HG02885 (cell line): ENCODE data around the gene SULF2.

ENCODE experiments used
- ATAC-seq: cut with Tn5 transposase; IDR thresholded peaks from one replicate; pipeline ENCODE4 v1.9.1; 2021; ENCODE audit warnings: mild to moderate bottlenecking; ENCODE audit not compliant: unreplicated experiment, poor library complexity

The SULF2 gene

DNA sequence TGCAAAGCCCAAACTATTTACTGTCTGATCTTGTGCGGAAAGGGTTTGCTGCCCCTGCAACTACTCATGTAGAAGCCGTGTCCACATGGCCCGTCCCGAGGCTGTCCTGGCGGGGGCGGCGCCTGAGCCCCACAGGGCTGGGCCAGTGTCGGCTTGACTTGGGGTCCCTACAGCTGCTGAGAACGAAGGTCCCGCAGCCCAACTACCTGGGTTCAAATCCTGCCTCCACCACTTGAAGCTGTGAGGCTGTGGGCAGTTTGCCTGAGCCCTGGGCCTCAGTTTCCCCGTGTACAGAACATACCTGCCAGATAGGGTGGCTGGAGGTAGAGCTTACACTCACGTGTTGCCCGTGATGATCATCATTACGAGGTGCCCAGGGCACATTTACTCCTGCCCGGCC, 111.1 kb downstream of the SULF2 start:
- ATAC-seq: no peak

GRCh38 chr20:47673671-47673955, 111.7 kb downstream of the SULF2 start:
- ATAC-seq: no peak

DNA sequence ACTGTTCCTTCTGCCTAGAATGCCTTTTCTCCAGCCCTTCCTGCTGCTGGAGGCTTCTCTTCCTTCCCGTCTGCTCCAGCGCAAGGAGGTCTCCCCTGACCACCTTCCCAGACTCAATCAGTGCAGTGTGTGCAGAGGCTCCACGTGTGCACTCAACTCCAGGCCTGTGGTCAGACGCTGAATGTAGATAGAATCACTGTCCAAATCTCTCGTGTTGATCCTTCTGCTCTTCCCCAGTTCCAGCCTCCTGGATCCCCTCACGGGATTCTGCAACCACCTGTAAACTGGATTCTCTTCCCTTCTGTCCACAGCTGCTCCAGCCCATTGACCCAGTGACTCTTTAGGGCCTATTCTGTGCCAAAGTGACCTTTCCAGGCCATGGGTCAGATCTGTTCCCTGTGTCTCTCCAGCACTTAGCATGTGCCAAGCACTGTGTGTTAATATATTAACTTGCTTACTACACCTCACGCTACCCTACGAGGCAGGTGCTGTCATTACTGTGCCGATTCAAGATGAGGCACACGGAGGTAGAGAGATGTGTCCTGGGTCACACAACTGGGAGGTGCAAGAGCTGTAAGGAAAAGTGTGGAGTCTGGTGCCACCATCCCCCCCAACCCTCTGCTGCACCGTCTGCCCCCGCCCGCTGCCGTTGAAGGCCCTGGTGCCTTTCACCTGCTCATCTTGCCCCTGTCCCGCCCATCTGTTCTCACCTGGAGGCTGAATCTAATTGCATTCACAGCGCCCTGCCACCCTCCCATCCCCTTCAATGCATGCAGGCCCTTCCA, 112.2 kb downstream of the SULF2 start:
- no peak for ATAC-seq

GRCh38 chr20:47672166-47672565, 113.1 kb downstream of the SULF2 start:
- no peak for ATAC-seq

GRCh38 chr20:47670913-47671312, 114.4 kb downstream of the SULF2 start:
- ATAC-seq: no peak

DNA sequence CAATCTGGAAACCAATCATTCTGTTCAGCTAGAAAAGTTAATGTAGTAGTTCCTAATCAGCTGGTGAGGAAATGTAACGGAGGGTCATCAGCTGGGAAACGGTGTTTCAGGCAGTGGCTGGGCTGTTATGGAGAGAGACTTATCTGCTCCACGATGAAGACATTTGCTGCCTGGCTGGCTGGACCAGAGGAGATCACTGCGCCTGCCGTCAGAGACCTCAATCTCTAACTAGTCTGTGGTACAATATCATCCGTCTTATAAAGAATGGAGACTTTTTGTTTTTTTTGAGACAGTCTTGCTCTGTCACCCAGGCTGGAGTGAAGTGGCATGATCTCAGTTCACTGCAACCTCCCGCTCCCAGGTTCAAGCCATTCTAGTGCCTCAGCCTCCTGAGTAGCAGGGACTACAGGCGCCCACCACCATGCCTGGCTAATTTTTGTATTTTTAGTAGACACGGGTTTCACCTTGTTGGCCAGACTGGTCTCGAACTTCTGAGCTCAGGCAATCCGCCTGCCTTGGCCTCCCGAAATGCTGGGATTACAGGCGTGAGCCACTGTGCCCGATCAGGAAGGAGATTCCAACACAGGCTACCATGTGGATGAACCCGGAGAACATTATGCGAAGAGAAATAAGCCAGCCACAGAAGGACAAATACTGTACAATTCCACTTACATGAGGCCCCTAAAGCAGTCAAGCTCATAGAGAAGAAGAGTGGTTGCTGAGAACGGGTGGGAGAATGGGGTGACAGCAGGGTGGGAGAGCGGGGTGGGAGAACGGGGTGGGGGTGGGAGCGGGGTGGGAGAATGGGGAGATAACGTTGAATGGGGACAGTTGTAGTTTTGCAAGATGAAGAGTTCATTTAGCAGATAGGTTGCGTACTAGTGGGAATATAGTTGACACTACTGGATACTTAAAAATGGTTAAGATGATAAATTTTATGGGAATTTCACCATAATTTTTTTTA, 115.1 kb downstream of the SULF2 start:
- no peak for ATAC-seq

GRCh38 chr20:47669489-47669888, 115.8 kb downstream of the SULF2 start:
- ATAC-seq: no peak

DNA sequence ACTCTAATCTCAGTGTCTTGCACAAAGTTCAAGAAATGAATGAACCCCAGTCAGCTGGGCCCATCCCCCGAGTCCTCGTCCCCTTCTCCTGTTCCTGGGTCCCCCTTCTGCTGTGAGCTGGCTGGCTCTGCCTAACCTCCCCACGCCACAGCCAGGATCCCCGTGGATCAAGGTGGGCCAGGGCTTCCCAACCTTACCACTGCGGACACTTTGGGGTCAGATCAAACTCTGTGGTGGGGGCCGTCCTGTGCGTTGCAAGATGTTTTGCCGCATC, 116.2 kb downstream of the SULF2 start:
- no peak for ATAC-seq

- no peak for ATAC-seq
Measured at GRCh38 chr20:47668313-47669151, 116.7 kb downstream of the SULF2 start.

DNA sequence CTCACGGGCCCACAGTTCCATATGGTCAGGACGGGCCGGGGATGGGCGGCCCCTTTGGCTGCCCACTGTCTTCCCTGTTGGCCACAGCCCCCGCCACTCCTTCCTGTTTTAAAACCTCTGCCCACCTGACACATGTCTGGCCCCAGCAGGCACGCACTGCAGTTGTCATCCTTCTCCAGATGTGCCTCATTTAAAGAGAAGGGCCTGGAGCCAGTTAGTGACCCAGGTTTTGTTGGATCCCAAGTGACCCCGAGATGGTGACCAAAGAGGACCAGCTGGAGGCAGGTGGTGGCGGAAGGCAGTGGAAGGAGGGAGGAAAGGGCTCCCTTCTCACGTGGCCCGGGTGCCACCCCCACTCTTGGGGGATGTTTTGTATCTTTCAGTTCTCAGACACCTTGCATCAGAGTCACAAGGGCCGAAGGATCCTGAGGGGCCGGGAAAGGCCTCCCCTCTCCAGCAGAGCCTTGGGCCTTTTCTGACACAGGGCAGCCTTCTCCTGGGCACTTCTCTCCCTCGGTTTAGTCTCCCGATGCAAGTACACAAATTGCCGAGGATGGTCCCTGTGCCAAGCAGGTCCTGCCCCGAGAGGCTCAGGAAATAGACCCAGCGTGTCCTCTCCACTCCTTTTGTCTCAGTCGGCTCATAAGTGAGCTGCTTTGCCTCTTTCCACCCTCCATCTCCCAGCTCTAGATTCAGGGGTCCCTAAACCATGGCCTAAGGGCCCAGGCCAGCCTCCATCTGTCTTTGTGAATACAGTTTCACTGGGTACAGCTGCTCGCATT, 117.6 kb downstream of the SULF2 start:
- no peak for ATAC-seq

DNA sequence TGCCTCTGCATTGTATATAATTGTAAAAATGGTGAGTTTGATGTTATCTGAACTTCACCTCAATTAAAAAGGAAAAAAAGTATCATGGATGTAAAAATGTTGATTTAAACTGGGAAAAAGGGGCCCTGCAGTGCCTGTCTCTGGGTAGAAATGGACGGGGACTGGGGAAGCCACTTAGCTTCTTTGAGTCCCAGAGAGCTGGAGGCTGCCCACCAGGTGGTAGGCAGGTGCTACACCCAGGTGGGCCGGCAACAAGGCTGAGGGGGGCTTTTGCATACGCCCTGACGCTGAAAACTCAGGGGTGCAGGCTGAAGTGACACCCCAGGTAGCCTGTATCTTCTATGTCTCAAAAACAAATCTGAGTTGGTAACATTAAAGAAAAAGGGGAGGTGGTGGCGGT, 118.2 kb downstream of the SULF2 start:
- no peak for ATAC-seq

DNA sequence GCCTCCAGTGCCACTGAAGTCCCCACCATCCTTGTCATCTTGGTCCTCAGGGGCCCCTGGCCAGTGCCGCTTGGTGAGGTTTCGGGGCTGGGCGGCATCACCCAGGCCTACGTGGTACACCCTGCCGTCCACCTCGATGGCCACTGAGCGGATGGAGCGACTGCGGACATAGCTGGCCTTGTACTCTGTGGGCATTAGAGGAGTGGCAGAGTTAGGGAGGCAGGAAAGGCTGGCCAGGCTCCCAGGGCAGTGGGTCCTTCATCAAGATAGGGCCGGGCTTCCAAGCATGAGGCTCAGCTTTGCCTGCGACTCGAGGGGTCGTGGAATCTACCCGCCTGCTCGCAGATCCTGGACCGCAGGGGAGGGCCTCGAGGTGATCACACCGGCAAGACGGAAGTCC, 119.0 kb downstream of the SULF2 start:
- no peak for ATAC-seq

DNA sequence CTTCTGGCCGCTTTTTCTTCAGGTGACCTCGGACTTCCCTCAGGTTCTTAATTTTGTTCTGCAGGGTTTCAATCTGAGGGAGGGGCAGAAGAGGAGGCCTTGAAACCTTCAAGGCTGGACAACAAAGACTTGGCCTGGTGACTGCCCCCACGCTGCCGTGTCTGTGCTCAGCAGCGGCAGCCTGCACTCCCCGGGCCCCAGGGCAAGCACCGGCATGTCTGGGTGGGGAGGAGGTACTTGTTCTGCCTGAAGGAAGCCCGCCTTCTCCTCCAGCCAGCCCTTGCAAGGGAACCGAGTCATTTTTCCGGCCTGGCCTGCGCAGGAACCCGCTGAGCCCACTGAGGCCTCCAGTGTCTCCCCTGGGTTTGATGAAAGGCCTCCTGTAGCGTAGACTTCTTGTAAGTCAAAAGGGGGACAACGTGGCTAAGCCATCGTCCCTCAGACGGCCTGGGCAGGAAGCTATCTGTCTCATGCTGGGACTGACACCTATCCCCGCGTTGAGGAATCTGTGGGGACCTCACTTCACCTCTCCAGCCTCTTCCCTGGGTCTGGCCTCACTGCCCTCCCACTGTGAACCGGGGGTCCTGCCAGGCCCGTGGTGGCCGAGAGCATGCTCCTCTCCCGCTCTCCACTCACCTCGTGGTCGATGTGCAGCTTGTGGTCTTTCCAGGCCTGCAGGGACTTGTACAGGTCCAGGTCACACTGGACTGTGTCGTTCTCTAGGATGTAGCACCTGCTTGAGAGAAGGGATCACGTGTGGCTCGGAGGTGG, 119.9 kb downstream of the SULF2 start:
- no peak for ATAC-seq

DNA sequence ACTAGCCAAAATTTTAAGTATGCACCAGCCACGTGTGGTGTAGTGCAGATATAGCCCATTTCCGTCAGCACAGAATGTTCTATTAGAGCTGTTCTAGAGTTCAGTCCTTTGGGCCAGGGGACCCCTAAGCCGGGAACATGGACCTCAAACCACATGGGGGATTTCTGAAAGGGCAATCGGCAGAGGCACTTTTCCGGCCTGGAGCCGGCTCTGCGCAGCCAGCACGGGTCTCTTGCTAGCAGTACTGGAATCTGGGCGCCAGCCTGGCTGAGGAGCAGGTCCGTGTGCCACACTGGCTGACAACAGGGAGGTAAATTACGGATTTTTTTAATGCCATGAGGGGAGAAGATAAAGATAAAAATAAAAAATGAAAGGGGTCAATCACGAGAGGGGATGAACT, 120.5 kb downstream of the SULF2 start:
- ATAC-seq: no peak

GRCh38 chr20:47664068-47664437, 121.2 kb downstream of the SULF2 start:
- no peak for ATAC-seq

DNA sequence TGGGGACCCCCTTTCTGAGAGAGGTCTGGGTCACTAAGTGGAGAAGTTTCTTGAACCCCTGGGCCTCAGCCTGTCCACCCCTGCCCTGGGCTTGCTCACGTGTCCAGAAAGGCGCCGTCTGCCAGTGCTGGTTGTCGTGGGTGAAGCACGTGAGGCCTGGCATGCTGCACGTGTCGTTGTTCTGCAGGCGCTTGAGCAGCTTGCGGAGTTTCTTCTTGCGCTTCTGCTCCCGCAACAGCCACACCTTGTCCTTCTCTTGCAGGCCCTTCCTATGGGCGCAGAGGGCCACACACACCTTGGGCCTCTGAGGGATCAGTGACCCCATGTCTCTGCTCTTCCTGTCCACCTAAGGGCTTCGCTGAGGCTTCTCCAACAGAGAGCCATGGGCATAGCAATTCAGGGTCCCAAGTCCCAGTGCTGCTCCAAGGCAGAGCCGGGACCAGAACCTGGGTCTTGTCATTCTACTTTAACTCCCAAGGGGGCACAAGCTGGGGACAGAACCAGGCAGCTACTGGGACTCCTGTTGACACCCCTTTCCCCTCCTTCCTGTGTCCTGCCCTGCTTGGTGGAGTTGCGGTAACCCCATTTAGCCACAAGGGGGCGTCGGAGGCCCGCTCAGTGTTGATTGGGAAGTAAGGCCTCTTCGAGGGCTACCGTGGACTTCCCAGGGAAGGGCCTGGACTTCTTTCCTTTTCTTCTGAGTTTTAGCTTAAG, 121.8 kb downstream of the SULF2 start:
- ATAC-seq: no peak

DNA sequence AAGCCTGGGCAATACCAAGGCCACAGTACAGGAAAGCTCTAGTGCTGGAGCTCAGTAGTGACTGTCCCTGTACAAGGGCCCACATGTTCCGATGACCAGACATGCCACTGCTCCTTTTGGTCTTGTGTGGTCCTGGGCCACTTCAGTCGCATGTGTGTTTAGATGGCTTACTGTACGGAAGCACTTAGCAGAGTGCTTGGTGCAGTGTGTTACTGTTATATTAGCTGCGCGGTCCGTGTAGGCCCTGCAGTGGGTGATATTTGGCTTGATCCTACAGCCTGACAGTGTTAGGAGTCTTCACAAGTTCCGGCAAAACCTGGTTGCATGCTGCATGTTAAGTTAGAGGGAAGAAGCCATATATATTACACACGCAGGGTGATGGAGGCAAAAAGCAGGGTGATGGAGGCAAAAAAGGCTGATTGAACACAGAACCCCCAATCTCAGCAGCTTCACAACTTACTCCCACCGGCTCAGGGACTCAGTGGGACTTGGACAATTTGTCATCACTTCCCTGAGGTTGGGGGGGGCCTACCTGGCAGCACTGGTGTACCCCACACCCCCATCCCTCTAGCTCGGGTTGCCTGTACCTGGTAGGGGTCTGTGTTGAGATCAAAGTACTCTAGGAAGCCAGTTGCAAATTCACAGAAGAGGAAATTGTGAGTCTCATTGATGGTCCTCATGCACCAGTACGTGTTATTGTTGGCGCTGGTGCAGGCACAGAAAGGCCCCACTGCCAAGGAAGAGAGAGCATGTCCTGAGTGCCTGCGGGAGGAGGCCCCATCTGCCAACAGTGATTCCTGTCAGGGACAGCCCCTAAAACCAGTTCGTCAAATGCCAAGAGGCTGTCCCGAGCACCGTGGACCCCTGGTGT, 122.6 kb downstream of the SULF2 start:
- ATAC-seq: no peak

DNA sequence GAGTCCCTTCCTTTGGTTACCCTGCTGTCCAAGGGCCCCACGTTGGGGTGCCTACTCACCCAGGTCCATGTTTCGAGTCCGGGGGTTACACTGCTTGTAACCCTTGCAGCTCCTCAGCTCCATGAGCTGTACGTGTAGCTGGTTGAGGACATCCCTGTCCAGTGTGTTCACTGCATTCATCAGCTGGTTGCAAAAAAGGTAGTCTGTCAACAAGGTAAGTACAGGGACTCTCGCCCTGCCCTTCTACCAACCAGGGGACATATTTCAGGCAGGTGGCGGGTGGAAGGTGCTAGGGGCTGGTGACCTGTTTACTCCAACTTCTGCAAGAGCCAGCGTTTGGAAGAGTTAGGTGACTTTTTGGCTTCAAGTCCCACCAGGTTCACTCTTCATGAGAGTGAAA, 123.6 kb downstream of the SULF2 start:
- ATAC-seq: no peak
